ENCODE data around the gene SPANXA1. TPM values are rescaled to one million over a fixed set of nuclear protein-coding genes. Genes with fewer than 3 reads are reported as not detected.

SPANXA1 gene, protein sequence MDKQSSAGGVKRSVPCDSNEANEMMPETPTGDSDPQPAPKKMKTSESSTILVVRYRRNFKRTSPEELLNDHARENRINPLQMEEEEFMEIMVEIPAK
- total RNA-seq (2022; extraction: Qiagen RNA extraction; ENCODE audit: low read depth), result 0.22 TPM in 1 of 5 replicates, not detected in the others

GRCh38 chrX:141584638-141585037 is at the start of gene SPANXA1:
SPANXA1 (minus strand) TSS chrX:141584738; CDS start chrX:141584678, 60 bp downstream.

GRCh38 chrX:141589408-141589807 is 4.9 kb upstream of the SPANXA1 start, which contains the start of gene SPANXA2:
SPANXA2 (plus strand) TSS chrX:141589708; CDS start chrX:141589768, 60 bp downstream.

Other genes with a start within 250 kb of the SPANXA1 start
- gene SPANXA2, start 5.0 kb upstream of the SPANXA1 start, total RNA-seq (2022; extraction: Qiagen RNA extraction; ENCODE audit: low read depth), result 0.22 TPM in 1 of 5 replicates, not detected in the others
- gene SPANXD, start 114.0 kb upstream of the SPANXA1 start, total RNA-seq (2022; extraction: Qiagen RNA extraction; ENCODE audit: low read depth), result 0.42 TPM in 1 of 5 replicates, not detected in the others

Data from A549 treated with RU486 at 1 μM for 4 hours (cell line).